Endothelial cell of umbilical vein (primary cell): ENCODE data around the gene SNHG17. TPM values are rescaled to one million over a fixed set of nuclear protein-coding genes. Genes with fewer than 3 reads are reported as not detected.

ENCODE experiments used
- BruUV-seq: library from RNA; stranded (reverse); fragments of 400-500 nt; replicated peaks from 2 replicates; lab custom pipeline; 2021; lab: Mats Ljungman, UMichigan
- CTCF ChIA-PET: fragments of 300-600, 350-600 bp; sonication (Branson Sonifier 250); formaldehyde crosslinking; loops from one replicate; lab custom pipeline; 2021; ENCODE audit warnings: antibody characterized with exemption, inconsistent platforms; lab: Charles Lee
- POLR2A ChIA-PET: fragments of 300-600, 350-600 bp; sonication (Branson Sonifier 250); formaldehyde crosslinking; loops from one replicate; lab custom pipeline; 2021; ENCODE audit warnings: antibody characterized with exemption, inconsistent platforms; lab: Charles Lee
- DNase-seq: peaks from one replicate; pipeline ENCODE4 v3.0.0-alpha.2; 2011; ENCODE audit warnings: low read depth, low spot score
- FAIRE-seq: peaks from 2 replicates; lab custom pipeline; 2011; peaks lifted over from hg19 to GRCh38; lab: Jason Lieb, UNC
- H2AFZ ChIP-seq: 2 replicates; pipeline ENCODE4 v1.6.0; 2012; ENCODE audit warnings: low read depth, low read length, control low read depth, inconsistent platforms
- H3K27ac ChIP-seq: 2 replicates; pipeline ENCODE4 v1.5.1; 2011; ENCODE audit warnings: low read depth, mild to moderate bottlenecking, control low read depth, low read length, moderate library complexity; ENCODE audit not compliant: insufficient read depth
- H3K27me3 ChIP-seq, 2 experiments: 2 replicates each; pipeline versions ENCODE4 v1.6.0 to v1.6.1; 2011; ENCODE audit warnings: low read length in 2 of 2, mixed read lengths in 1 of 2; ENCODE audit not compliant: control insufficient read depth in 2 of 2, insufficient read depth in 2 of 2
- H3K36me3 ChIP-seq, 2 experiments: 2 replicates in 1 of 2; 3 replicates in 1 of 2; pipeline ENCODE4 v1.5.1; 2011; ENCODE audit warnings: low read length in 2 of 2, mild to moderate bottlenecking in 1 of 2, moderate library complexity in 1 of 2; ENCODE audit not compliant: control insufficient read depth in 2 of 2, insufficient read depth in 2 of 2; ENCODE audit errors: extremely low read depth in 1 of 2
- H3K4me1 ChIP-seq: 3 replicates; pipeline ENCODE4 v1.5.1; 2011; ENCODE audit warnings: mild to moderate bottlenecking, low read length; ENCODE audit not compliant: control insufficient read depth, insufficient read depth; ENCODE audit errors: extremely low read depth
- H3K4me2 ChIP-seq: 2 replicates; pipeline ENCODE4 v1.6.1; 2011; ENCODE audit warnings: low read length, control low read depth, mixed read lengths; ENCODE audit not compliant: insufficient read depth
- H3K4me3 ChIP-seq, 3 experiments: fragments of 200-600 bp in 1 of 3; sonication (generic), shearing (Covaris generic) in 1 of 3; replicated peaks in 1 of 3; 2 replicates each; pipeline ENCODE4 v1.5.1; 2011 to 2016; ENCODE audit warnings: control low read depth in 3 of 3, low read length in 3 of 3, mild to moderate bottlenecking in 2 of 3, inconsistent platforms in 1 of 3, low read depth in 1 of 3, moderate library complexity in 1 of 3; ENCODE audit not compliant: insufficient read depth in 1 of 3
- H3K79me2 ChIP-seq: 2 replicates; pipeline ENCODE4 v1.6.0; 2012; ENCODE audit warnings: low read length, inconsistent platforms; ENCODE audit not compliant: control insufficient read depth, insufficient read depth
- H3K9ac ChIP-seq: replicated peaks from 2 replicates; pipeline ENCODE3; 2011; ENCODE audit warnings: low read length, control low read depth; ENCODE audit not compliant: insufficient read depth; ENCODE audit errors: extremely low read depth
- H3K9me1 ChIP-seq: replicated peaks from 3 replicates; pipeline ENCODE4 v1.6.0; 2011; ENCODE audit warnings: mild to moderate bottlenecking, low read length; ENCODE audit not compliant: control insufficient read depth, insufficient read depth; ENCODE audit errors: extremely low read depth
- H3K9me3 ChIP-seq: replicated peaks from 2 replicates; pipeline ENCODE4 v1.5.1; 2012; ENCODE audit warnings: low read length, inconsistent platforms; ENCODE audit not compliant: control insufficient read depth, insufficient read depth
- H4K20me1 ChIP-seq: replicated peaks from 2 replicates; pipeline ENCODE3; 2011; ENCODE audit warnings: mild to moderate bottlenecking, low read length; ENCODE audit not compliant: control insufficient read depth, insufficient read depth; ENCODE audit errors: extremely low read depth
- EZH2 ChIP-seq: IDR thresholded peaks from 2 replicates; pipeline ENCODE4 v1.6.1; 2012; ENCODE audit warnings: borderline replicate concordance, low read depth, mild to moderate bottlenecking, moderate library complexity, low read length, inconsistent platforms; ENCODE audit not compliant: severe bottlenecking
- FOS ChIP-seq: IDR thresholded peaks from 2 replicates; pipeline ENCODE4 v1.6.1; 2011; ENCODE audit warnings: mild to moderate bottlenecking, low read length, moderate library complexity, borderline replicate concordance; ENCODE audit not compliant: insufficient read depth
- GATA2 ChIP-seq: IDR thresholded peaks from 2 replicates; pipeline ENCODE4 v1.7.0; 2011; ENCODE audit warnings: low read depth, mild to moderate bottlenecking, moderate library complexity, mixed read lengths, low read length; ENCODE audit not compliant: insufficient read length, insufficient read depth
- JUN ChIP-seq: IDR thresholded peaks from 2 replicates; pipeline ENCODE4 v1.6.1; 2011; ENCODE audit warnings: borderline replicate concordance, low read depth; ENCODE audit not compliant: insufficient read length, insufficient read depth
- MYC ChIP-seq: IDR thresholded peaks from one replicate; pipeline ENCODE4 v1.6.1; 2011; ENCODE audit warnings: mild to moderate bottlenecking, low read depth, low read length
- POLR2AphosphoS5 ChIP-seq: IDR thresholded peaks from 2 replicates; pipeline ENCODE4 v1.6.1; 2012; ENCODE audit warnings: low read depth, mild to moderate bottlenecking, control low read depth, low read length, moderate library complexity; ENCODE audit not compliant: insufficient read depth
- dilution Hi-C: fragments of 300-500 bp; cut with MboI; formaldehyde crosslinking; loops from one replicate; pipeline ENCODE4 v1.15.0; 2019; ENCODE audit warnings: low sequenced_read_pairs; ENCODE audit not compliant: extremely low pct_ligation_motif_present
- intact Hi-C: fragments of 100-400 bp; cut with micrococcal nuclease; formaldehyde crosslinking; loops from one replicate; pipeline ENCODE4 v1.10.0; 2022
- polyA plus RNA-seq, 4 experiments: library from polyadenylated mRNA; depleted of rRNA in 3 of 4; stranded (reverse) in 3 of 4; unstranded in 1 of 4; fragments of >200 nt; gene quantifications; 2 replicates each; pipeline versions ENCODE4 v1.2.1 to v1.2.3, GENCODE V29; 2011 to 2012; ENCODE audit warnings: missing spikeins in 1 of 4
- total RNA-seq: library from RNA; stranded (reverse); gene quantifications from 2 replicates; pipeline ENCODE4 v1.2.3, GENCODE V29; 2021
- TF ChIP-seq, protein P1 (sequence below), 2 donors: IDR thresholded peaks; 1 replicate in 1 of 2; 2 replicates in 1 of 2; pipeline ENCODE4 v1.5.1; 2011; ENCODE audit warnings: low read length in 2 of 2, mild to moderate bottlenecking in 2 of 2, moderate library complexity in 2 of 2, control low read depth in 1 of 2, inconsistent platforms in 1 of 2, low read depth in 1 of 2; ENCODE audit not compliant: insufficient read depth in 1 of 2; ENCODE audit errors: extremely low read depth in 1 of 2

The SNHG17 gene
- total and polyA plus RNA-seq, 2 donors (not counting 3 experiments of a cell fraction or from before 2014, with no cell fraction given), result 39.4 to 94.0 TPM

DNA sequence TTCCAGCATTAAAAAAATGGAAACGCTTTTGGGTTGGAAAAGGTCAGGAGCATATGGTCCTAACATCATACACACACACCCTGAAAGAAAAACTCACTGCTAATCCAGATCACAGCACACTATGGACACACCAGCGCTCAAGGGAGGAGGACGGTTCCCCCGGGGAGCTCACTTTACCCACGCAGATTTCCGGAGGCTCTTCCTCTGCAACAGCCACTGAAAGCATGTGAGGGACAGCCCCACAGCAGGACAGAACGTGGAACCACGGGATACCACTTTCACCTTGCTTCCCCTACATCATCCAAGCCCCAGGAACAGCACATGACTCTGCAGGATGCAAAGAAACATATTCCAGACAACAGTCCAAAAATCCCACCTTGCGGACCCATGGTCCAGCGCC lies 13.2 kb downstream of the SNHG17 start:
- Histone ChIP-seq H3K79me2 (peaks cover 45% of the 10 kb centered on the region), H3K4me3 (no peak overlapping the region), H3K27ac (no peak overlapping the region), H3K4me2 (no peak overlapping the region), H3K4me1 (peaks cover 7% of the 10 kb centered on the region), H3K27me3 (no peaks in the 10 kb centered on the region), H3K9me3 (no peaks in the 10 kb centered on the region), H3K36me3 (peaks cover 51 to 67% of the 10 kb centered on the region in 2 experiments), H2AFZ (no peak overlapping the region), H3K9ac (no peak overlapping the region), H4K20me1 (no peaks in the 10 kb centered on the region), H3K9me1 (no peaks in the 10 kb centered on the region)
- POLR2A ChIA-PET, result no interaction called here
- TF ChIP-seq EZH2 (no peak), POLR2AphosphoS5 (no peak), FOS (no peak), JUN (no peak), GATA2 (no peak), MYC (no peak)
- TF ChIP-seq, protein P1, sequence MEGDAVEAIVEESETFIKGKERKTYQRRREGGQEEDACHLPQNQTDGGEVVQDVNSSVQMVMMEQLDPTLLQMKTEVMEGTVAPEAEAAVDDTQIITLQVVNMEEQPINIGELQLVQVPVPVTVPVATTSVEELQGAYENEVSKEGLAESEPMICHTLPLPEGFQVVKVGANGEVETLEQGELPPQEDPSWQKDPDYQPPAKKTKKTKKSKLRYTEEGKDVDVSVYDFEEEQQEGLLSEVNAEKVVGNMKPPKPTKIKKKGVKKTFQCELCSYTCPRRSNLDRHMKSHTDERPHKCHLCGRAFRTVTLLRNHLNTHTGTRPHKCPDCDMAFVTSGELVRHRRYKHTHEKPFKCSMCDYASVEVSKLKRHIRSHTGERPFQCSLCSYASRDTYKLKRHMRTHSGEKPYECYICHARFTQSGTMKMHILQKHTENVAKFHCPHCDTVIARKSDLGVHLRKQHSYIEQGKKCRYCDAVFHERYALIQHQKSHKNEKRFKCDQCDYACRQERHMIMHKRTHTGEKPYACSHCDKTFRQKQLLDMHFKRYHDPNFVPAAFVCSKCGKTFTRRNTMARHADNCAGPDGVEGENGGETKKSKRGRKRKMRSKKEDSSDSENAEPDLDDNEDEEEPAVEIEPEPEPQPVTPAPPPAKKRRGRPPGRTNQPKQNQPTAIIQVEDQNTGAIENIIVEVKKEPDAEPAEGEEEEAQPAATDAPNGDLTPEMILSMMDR (IDR thresholded peaks at IDR 0.05; ENCODE audit: extremely low read depth in 1 of 2, insufficient read depth in 1 of 2, low read depth in 1 of 2, low read length in 2 of 2), result no peak
- CTCF ChIA-PET, result no interaction called here
- intact Hi-C loops (no loop called here), dilution Hi-C loops (no loop called here)
- BruUV-seq, result no TSS peak
- DNase-seq (no peak), FAIRE-seq (no peak)
